ENCODE measurements around the gene NRAP. TPM values are rescaled to one million over a fixed set of nuclear protein-coding genes. Genes with fewer than 3 reads are reported as not detected.
"Not testable (repeated sequence)": the region's sequence is repeated elsewhere in the genome, so short reads cannot be mapped to it uniquely, and the experiment has no call there.

NRAP gene
- total and polyA plus RNA-seq, 2 experiments from 2014 or later: 0.04 TPM; not detected in 1

DNA sequence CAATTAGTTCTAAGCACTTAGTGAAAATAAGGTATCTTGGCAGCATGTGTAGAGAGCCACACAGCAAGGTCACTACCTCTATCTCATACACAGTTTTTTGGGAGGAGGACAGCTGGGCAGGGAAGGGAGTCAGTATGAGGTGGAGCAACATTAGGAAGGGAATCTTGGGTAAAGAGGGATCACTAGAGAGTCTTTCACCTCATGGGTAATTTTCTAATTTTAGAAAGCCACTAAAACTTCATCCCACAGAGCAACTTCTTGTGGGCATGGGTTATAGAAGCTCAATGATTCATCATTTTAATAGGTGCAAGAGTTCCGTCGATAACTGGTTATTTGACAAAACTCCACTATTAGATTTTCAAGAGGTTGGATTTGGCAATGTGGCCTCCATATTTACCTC, 2.5 kb downstream of the NRAP start:
- TF ChIP-seq, protein P1, sequence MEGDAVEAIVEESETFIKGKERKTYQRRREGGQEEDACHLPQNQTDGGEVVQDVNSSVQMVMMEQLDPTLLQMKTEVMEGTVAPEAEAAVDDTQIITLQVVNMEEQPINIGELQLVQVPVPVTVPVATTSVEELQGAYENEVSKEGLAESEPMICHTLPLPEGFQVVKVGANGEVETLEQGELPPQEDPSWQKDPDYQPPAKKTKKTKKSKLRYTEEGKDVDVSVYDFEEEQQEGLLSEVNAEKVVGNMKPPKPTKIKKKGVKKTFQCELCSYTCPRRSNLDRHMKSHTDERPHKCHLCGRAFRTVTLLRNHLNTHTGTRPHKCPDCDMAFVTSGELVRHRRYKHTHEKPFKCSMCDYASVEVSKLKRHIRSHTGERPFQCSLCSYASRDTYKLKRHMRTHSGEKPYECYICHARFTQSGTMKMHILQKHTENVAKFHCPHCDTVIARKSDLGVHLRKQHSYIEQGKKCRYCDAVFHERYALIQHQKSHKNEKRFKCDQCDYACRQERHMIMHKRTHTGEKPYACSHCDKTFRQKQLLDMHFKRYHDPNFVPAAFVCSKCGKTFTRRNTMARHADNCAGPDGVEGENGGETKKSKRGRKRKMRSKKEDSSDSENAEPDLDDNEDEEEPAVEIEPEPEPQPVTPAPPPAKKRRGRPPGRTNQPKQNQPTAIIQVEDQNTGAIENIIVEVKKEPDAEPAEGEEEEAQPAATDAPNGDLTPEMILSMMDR (IDR thresholded peaks at IDR 0.05; ENCODE audit: poor library complexity): no peak
- TF ChIP-seq EZH2phosphoT487 (IDR thresholded peaks at IDR 0.05; ENCODE audit: low read depth, severe bottlenecking, unreplicated experiment) (no peak), EZH2 (IDR thresholded peaks at IDR 0.05; ENCODE audit: borderline replicate concordance) (no peak)
- H3K27me3 ChIP-seq: no peaks in the 10 kb centered on the region
- no peak overlapping the region for H3K4me3 ChIP-seq
- no peak overlapping the region for H3K27ac ChIP-seq
- 98% methylated on average over 2 of the region's 2 CpGs for WGBS (ENCODE audit: low lambda C conversion rate, missing lambda C conversion rate)
- no peaks in the 10 kb centered on the region for H3K9me2 ChIP-seq (replicated peaks; ENCODE audit: insufficient read depth)
- no peaks in the 10 kb centered on the region for H3K36me3 ChIP-seq (replicated peaks; ENCODE audit: insufficient read depth, low read depth)
- H3K9me3 ChIP-seq (ENCODE audit: low read depth): no peaks in the 10 kb centered on the region
- H4K20me1 ChIP-seq (ENCODE audit: insufficient read depth, poor library complexity, severe bottlenecking): no peaks in the 10 kb centered on the region
- DNase-seq (ENCODE audit: low spot score): no peak
- no peaks in the 10 kb centered on the region for H3K4me1 ChIP-seq (ENCODE audit: insufficient read depth)
- no peak overlapping the region for H2AFZ ChIP-seq
- H3K79me2 ChIP-seq: no peaks in the 10 kb centered on the region
- H3K4me2 ChIP-seq: no peak overlapping the region

DNA sequence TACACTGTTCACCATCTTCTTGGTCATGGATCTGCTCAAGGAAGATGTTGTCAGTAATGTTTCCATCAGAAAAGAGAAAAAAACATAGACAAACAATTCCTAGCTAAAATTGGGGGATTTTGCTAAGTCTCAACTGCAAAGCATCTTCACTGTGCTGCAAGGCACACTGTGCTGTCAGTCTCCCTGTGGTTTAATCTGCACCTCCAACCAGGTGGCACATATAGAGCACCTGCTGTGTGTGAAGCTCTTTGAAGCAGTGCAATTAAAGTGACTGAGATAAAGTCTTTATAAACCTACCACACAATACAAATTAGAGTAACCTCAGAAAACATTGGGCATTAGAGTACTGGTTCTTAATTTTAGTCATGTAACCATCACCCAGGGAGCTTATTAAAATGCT, 6.3 kb downstream of the NRAP start:
- TF ChIP-seq EZH2 (IDR thresholded peaks at IDR 0.05; ENCODE audit: borderline replicate concordance): no peak
- TF ChIP-seq EZH2phosphoT487 (IDR thresholded peaks at IDR 0.05; ENCODE audit: low read depth, severe bottlenecking, unreplicated experiment): no peak
- TF ChIP-seq, protein P1 (IDR thresholded peaks at IDR 0.05; ENCODE audit: poor library complexity): no peak
- Histone ChIP-seq H3K36me3 (replicated peaks; ENCODE audit: insufficient read depth, low read depth) (no peaks in the 10 kb centered on the region), H3K4me2 (no peak overlapping the region), H3K27me3 (no peaks in the 10 kb centered on the region), H3K79me2 (no peaks in the 10 kb centered on the region), H4K20me1 (ENCODE audit: insufficient read depth, poor library complexity, severe bottlenecking) (no peaks in the 10 kb centered on the region), H3K4me3 (no peak overlapping the region), H3K27ac (no peak overlapping the region), H3K9me2 (replicated peaks; ENCODE audit: insufficient read depth) (no peaks in the 10 kb centered on the region), H2AFZ (no peak overlapping the region), H3K4me1 (ENCODE audit: insufficient read depth) (no peaks in the 10 kb centered on the region), H3K9me3 (ENCODE audit: low read depth) (no peaks in the 10 kb centered on the region)
- DNase-seq (ENCODE audit: low spot score): no peak

DNA sequence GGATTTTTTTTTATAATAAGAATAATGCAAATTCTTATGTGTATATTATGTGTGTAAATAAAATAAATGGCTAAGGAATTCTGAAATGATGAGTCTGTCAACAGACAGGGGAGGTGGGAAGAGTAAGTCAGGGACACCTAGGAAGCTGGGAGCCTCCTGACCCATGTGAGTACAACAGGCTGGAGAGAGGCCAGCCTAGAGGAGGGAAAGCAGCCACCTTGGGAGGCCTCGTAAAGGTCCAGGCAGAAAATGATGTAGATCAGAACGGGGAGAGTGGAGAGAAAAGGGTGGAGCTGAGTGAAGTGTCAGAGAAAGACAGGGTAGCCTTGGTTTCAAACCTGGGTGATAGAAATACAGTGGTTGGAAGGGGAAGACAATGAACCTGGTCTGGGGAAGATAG, 6.9 kb downstream of the NRAP start:
- Histone ChIP-seq H3K27me3 (no peaks in the 10 kb centered on the region), H3K9me3 (ENCODE audit: low read depth) (no peaks in the 10 kb centered on the region), H3K4me2 (no peak overlapping the region), H3K36me3 (replicated peaks; ENCODE audit: insufficient read depth, low read depth) (no peaks in the 10 kb centered on the region), H3K79me2 (no peaks in the 10 kb centered on the region), H3K4me3 (no peak overlapping the region), H3K9me2 (replicated peaks; ENCODE audit: insufficient read depth) (no peaks in the 10 kb centered on the region), H4K20me1 (ENCODE audit: insufficient read depth, poor library complexity, severe bottlenecking) (no peaks in the 10 kb centered on the region), H3K27ac (no peak overlapping the region), H3K4me1 (ENCODE audit: insufficient read depth) (no peaks in the 10 kb centered on the region), H2AFZ (no peak overlapping the region)
- WGBS (ENCODE audit: low lambda C conversion rate, missing lambda C conversion rate): 56% methylated on average over 2 of the region's 2 CpGs
- TF ChIP-seq EZH2phosphoT487 (IDR thresholded peaks at IDR 0.05; ENCODE audit: low read depth, severe bottlenecking, unreplicated experiment) (no peak), EZH2 (IDR thresholded peaks at IDR 0.05; ENCODE audit: borderline replicate concordance) (no peak)
- TF ChIP-seq, protein P1 (IDR thresholded peaks at IDR 0.05; ENCODE audit: poor library complexity): no peak
- no peak for DNase-seq (ENCODE audit: low spot score)

DNA sequence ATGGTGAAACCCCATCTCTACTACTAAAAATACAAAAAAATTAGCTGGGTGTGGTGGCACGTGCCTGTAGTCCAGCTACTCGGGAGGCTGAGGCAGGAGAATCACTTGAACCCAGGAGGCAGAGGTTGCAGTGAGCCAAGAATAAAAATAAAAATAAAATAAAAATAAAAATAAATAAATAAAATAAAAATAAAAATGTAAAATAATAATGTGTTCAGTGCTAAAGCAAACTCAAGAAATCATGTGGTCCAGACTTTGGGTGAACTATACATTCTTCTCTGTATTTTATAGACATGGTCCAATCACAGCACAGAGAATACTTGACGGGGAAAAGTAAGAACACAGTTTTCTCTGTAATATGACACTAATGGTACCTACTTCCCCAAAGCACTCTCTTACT, 11.4 kb downstream of the NRAP start:
- not testable (repeated sequence) for H2AFZ ChIP-seq; H3K4me3 ChIP-seq; H3K36me3 ChIP-seq (replicated peaks; ENCODE audit: insufficient read depth, low read depth); DNase-seq (ENCODE audit: low spot score); H3K9me2 ChIP-seq (replicated peaks; ENCODE audit: insufficient read depth); H3K4me2 ChIP-seq; H3K9me3 ChIP-seq (ENCODE audit: low read depth); H4K20me1 ChIP-seq (ENCODE audit: insufficient read depth, poor library complexity, severe bottlenecking); H3K27ac ChIP-seq; H3K79me2 ChIP-seq; H3K4me1 ChIP-seq (ENCODE audit: insufficient read depth); H3K27me3 ChIP-seq
- WGBS (ENCODE audit: low lambda C conversion rate, missing lambda C conversion rate): 88% methylated on average over 3 of the region's 3 CpGs

Data from hepatocyte (in vitro differentiated cells).